Measurements from ENCODE around the gene ARMC6. TPM values are rescaled to one million over a fixed set of nuclear protein-coding genes. Genes with fewer than 3 reads are reported as not detected.
"Not testable (repeated sequence)": the region's sequence is repeated elsewhere in the genome, so short reads cannot be mapped to it uniquely, and the experiment has no call there.

The ARMC6 gene
- total RNA-seq, 1 donor from 2014 or later = 18.1 TPM

DNA sequence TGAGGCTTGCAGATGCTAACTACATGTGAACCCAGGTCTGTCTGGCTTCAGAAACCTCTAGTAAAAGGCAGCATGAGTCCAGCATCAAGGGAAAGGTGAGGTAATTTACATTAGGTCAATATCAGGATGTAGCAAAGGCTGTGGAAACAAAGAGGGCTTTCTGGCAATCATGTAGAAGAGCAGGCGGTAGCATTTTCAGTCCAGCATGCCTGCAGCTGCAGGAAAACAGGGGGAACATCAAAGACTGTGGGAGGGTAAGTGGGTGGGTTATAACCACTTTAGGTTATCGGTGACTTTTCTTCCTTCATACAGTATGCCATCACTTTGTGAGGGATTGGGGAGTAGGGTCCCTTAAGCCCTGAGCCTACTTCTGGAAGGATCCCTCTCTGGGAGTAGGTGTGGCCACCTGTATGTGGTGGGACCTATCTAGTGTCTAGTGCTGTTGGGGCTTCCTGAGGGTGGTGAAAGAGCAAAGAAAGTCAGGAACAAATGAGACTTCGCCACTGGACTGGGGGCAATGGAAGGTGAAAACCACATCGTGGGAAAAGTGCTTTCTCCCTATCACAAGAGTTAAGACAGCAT is 10.9 kb upstream of the ARMC6 start:
- DNase-seq (ENCODE audit: low spot score) = no peak

DNA sequence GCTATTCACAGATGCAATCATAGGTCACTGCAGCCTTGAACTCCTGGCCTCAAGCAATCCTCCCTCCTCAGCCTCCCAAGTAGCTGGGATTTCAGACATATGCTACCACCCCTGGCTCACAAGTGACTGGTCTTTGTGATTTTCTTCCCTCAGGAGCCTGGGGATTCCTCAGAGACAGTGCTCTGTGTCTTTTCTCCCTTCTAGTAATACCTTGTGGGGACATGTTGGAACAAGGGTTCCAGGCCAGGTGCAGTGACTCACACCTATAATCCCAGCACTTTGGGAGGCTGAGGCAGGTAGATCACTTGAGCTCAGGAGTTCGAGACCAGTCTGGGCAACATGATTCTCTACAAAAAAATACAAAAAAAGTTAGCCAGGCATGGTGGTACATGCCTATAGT is 10.0 kb upstream of the ARMC6 start:
- not testable (repeated sequence) for DNase-seq (ENCODE audit: low spot score)

DNA sequence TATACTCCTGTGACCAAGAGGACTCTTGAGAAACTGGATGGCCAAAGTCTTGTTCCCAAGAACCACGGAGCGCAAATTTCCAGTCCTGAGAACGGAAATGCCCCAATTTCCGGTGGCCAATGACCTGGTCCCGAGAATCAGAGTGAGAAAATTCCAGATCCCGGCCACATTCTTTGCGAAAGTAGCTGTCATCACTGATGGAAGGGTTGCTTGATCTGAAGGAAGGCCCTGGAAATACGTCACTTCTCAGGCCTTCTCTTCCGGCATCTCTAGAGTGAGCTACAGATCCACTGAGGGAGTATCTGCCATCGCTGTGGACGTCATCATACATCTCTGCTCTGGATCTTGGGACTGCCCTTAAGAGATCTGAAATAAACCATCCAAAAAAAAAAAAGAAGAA is 7.5 kb upstream of the ARMC6 start:
- DNase-seq (ENCODE audit: low spot score) = no peak

DNA sequence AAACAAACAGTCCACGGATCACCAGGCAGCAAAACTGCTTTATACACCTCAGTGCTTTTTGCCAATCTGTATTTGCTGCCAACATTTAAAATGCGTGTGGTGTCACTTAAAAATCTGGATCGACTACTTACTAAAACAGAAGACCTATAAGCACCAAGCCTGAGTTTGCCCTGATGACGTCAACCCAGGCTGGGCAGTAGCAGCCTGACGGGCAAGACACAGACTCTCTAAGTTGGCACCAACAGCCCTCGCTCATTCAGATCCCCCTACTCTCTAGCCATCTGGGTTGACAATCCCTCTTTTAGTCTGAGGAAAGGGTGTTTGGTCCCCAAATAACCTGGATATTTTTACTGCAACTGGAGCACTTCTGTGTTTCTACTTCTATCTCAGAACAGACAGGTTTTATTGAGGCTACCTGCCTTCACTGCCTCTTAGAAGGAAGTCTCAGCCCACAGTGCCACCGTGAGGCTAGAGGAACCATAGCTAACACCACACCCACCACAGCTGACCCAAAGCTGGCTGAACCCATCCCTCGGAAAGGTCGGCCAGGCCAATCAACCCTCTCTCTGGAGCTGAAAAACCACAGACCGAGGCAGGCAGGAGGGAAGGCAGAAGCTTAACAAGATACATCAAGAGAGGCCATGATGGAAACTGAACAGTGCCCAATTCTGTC is 7.0 kb upstream of the ARMC6 start:
- no peak for DNase-seq (ENCODE audit: low spot score)

DNA sequence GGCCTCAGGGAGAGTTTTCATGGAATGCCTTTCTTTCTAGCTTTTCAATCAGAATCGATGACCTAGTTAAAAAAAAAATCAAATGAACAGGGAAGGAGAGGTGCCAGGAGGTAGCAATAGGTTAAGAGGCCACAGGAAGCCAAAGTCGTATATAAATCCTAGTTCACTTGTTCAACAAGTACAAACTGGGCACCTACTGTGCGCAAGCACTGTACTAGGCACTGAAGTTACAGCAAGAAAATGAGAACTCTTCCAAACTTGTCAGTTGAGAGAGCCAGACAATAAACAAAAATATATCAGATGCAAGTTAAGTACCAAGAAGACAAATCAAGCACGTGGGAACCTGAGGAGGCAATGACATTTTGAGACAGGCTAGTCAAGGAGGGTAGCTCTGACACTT is 6.2 kb upstream of the ARMC6 start:
- no peak for DNase-seq (ENCODE audit: low spot score)

DNA sequence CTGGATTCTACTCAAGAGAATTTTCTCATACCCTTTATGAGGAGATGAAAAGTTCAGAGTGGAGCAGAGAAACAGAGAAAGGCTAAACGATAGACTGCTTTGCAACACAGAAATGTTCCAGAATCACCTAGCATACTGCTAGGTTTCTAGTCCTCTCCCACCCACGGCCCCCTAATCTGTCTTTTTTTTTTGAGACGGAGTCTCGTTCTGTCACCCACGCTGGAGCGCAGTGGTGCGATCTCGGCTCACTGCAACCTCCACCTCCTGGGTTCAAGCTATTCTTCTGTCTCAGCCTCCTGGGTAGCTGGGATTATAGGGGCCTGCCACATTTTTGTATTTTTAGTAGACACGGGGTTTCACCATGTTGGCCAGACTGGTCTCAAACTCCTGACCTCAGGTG is 4.9 kb upstream of the ARMC6 start:
- no peak for DNase-seq (ENCODE audit: low spot score)

DNA sequence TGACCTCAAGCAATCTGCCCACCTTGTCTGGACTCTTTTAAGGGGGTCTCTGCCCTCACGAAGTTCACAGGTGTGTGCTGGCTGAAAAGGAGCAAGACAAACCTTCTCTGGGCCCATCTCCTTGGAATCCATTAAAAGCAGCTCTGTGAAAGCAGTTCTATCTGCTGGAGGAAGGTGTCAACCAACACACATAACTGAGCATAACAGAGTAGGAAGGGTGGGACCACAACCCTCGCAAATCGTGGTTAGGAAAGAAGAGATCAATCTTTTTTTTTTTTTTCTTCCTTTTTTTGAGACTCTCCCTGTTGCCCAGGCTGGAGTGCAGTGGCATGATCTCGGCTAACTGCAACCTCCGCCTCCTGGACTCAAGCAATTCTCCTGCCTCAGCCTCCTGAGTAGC is 1.5 kb upstream of the ARMC6 start:
- DNase-seq (ENCODE audit: low spot score) = no peak

DNA sequence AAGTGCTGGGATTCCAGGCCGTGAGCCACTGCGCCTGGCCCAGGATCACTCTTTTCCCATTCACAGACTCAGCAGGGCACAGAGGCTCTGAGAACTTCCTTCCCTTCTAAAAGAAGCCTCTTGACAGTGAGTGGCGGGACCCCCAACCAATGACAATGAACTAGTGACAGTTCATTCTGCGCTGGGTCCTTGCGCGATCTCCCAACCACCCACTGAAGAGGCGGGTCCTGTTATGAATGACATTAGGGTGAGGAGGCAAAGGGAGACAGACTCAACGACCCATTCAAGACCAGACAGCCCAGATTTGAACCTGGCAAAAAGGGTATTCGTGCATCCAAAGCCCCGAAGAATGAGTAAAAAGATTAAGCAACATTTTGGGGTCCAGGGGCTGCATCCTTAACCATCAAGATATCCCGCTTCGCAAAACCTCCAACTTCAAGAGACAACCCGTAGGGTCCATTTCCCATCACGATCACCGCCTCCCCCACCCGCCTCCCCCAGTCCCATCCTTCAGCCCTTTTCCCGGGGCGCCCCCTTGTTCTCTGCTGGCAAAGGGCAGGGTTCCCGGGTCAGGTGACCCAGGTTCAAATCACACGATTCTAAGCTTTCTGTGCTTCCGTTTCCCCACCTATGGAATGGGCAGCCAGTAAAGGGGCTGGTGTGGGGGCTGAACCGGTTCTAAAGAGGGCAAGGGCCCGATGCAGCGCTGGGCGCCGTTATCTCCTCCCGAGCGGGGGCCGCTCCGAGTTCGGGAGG is 805 bp upstream of the ARMC6 start:
- no peak for DNase-seq (ENCODE audit: low spot score)

DNA sequence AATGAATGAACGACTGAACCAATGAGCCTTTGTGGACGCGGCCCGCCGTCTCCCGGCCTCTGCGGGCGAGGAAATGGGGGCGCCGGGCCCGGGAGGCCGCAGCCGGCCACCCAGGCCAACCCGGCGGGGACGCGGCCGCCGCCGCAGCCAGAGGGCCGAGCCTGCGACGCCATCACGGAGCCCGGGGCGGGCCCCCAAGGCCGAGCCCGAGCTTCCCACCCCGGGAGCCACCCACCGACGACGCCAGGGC is 302 bp upstream of the ARMC6 start:
- no peak for DNase-seq (ENCODE audit: low spot score)

DNA sequence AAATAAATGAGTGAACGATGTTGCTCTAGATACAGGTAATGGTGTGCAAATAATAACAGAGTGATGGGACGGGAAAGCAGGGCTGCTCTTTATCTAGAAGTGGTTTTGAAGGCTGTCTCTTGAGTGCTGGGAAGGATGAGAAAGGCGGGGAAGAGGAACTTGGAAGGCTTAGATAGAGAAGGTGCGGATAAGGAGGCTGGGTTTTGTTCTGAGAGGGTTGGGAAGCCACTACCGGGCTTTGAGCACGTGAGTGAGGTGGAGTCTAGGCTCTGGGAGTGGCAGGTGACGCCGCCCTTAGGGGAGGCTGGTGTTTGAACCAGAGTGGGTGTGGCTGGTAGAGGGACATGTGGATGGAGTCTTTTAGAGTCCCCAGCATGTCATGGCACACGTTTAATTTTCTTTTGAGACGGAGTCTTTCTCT is 811 bp downstream of the ARMC6 start:
- no peak for DNase-seq (ENCODE audit: low spot score)

DNA sequence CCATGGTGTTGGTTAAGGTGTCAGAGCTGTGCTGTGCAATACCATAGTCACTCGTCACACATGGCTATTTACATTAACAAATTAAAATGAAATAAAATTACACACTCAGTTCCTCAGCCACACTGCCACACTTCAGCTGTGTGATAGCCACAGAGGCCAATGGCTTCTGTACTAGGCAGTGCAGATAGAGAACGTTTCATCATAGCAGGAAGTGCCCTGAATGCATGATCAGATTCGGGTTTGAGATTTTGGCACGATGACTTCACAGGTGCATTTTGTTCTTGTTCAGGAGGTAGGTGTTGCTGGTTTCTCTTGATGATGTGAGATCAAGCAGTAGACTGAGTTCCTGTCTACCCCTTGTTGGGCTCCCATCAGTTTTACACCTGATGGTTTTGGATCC is 6.5 kb downstream of the ARMC6 start:
- DNase-seq (ENCODE audit: low spot score) = no peak

DNA sequence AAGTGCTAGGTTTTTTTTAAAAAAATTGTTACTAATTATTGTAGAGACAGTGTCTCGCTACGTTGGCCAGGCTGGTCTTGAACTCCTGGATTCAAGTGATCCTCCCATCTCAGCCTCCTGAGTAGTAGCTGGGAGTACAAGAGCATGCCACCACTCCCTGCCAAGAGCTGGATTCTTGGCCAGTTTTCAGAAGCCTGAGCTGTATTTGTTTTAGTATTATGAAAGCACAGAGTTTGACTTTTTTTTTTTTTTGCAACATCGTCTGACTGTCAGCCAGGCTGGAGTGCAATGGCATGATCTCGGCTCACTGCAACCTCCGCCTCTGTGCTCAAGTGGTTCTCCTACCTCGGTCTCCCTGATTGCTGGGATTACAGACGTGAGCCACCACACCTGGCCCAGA is 7.0 kb downstream of the ARMC6 start:
- DNase-seq (ENCODE audit: low spot score) = no peak

DNA sequence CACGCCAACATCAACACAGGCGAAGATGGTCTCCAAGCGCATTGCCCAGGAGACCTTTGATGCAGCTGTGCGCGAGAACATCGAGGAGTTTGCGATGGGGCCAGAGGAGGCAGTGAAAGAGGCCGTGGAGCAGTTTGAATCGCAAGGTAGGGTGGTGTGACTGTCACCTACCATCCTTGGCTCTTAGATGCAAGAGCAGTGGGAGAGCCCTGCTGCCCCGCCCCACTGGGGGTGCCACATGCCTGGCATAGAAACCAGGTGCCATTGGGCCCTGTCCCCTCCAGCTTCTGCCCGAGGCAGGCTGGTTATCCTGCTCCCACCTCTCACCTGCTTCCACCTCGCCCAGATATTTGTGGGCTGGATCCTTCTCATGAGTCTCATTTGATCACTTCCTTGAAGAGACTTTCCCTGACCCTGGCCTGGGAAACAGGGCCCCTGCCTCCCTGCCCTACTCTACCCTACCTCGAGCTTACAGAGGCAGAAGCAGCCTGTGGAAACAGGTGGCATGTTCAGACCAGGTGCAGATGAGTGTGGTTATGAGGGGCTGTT is 9.4 kb downstream of the ARMC6 start:
- no peak for DNase-seq (ENCODE audit: low spot score)

DNA sequence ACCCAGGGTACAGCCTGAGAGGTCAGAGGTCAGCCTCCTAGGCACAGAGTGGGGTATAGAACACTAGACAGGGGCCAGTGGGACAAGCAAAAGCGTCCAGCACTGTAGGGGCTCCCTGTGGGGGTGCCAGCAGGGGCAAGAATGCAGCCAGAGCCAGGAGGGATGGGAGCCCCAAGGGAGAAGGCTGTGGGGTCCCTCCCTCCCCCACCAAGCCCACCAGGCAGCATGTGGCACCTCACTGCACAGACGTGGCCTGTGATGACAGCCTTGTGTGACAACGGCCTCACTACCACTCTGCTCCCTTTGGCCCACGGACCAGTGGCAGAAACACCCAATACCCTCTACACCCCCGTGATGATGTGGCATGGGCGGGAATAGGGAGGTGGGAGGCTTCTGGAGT is 10.1 kb downstream of the ARMC6 start:
- DNase-seq (ENCODE audit: low spot score) = no peak

DNA sequence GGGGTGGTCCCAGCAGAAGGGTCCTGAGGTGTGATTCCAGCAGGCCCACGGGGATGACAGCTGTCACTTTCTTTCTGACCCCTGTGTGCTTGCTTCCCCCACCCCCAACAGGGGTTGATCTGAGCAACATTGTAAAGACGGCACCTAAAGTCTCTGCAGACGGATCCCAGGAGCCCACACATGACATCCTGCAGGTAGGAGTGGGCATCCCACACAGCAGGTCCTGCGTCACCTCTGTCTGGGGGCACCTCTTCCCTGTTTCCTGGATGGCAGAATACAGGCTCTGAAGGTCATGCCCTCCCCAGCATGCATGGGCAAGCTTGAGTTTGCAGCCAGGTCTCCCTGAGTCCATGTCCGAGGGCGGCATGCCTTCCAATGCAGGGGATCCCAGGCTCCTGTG is 10.5 kb downstream of the ARMC6 start:
- no peak for DNase-seq (ENCODE audit: low spot score)

DNA sequence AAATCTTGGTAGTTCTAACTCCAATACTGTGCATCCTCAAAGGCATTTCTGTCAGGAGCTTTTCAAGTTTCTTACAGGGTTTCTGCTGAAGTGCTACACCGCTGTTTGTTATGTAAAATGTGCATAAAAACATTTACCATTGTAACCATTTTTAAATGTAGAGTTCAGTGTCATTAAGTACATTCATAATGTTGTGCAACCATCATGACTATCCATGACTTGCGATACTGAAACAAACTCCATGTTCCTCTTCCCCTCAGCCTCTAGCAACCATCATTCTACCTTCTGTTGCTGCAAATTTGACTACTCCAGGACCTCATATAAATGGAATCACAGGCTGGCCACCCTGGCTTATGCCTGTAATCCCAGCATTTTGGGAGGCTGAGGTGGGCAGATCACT is 16.0 kb downstream of the ARMC6 start:
- DNase-seq (ENCODE audit: low spot score) = no peak

DNA sequence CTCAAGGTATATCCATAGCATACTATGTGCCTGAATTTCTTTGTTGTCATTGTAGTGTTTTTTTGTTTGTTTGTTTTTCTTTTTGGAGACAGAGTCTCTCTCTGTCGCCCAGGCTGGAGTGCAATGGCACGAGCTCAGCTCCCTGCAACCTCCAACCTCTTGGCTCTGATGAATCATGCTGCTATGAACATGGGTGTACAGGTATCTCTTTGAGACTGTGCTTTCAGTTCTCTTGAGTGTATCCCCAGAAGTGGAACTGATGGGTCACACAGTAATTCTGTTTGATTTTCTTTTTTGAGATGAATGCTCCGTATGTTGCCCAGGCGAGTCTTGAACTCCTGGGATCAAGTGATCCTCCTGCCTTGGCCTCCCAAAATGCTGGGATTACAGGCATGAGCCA is 16.7 kb downstream of the ARMC6 start:
- no peak for DNase-seq (ENCODE audit: low spot score)

DNA sequence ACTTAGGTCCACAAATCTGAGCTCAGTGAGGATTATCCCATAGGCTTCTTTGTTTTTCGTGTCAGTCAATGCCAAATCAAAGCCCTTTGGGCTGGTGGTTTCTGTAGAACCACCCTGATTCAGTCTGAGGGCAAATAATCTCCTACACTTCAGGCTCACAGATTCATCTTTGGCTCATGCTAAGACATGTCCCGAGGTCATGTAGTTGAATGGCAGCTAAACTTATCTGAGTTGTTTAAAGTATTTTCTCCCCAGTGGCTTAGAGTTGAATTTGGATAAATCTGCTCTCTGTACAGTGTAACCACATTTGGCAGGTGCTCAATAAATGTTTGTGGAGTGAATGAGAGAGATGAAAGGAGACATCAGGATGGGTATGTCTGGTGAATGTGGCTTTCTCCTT is 17.3 kb downstream of the ARMC6 start:
- no peak for DNase-seq (ENCODE audit: low spot score)

DNA sequence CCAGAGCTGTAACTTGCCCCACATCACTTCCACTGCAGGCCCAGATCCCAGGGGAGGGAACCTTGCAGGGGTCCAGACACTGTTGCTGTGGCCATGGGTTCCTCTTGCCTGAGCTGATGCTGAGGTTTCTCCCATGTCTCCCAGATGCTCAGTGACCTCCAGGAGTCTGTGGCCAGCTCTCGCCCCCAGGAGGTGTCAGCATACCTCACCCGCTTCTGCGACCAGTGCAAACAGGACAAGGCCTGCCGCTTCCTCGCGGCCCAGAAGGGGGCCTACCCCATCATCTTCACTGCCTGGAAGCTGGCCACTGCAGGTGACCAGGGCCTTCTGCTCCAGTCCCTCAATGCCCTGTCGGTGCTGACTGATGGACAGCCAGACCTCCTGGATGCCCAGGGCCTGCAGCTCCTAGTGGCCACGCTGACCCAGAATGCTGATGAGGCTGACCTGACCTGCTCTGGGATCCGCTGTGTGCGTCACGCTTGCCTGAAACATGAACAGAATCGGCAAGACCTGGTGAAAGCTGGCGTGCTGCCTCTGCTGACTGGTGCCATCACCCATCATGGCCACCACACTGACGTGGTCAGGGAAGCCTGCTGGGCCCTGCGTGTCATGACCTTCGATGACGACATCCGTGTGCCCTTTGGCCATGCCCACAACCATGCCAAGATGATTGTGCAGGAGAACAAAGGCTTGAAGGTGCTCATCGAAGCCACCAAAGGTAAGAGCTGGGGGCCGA is 18.2 kb downstream of the ARMC6 start:
- no peak for DNase-seq (ENCODE audit: low spot score)

DNA sequence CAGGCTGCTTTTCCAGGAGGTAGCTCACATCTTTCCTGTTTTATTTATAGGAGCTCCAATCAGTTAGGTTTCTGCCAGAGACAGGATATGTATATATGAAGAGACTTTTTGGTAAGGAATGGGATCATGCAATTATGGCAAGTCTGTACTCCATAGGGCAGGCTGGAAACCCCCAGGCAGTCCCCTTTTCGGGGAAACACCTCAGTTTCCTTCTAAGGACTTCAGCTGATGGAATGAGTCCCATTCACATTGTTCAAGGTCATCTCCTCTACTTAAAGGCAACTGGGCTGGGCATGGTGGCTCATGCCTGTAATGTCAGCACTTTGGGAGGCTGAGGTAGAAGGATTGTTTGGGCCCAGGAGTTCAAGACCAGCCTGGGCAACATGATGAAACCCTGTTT is 19.5 kb downstream of the ARMC6 start:
- no peak for DNase-seq (ENCODE audit: low spot score)

DNA sequence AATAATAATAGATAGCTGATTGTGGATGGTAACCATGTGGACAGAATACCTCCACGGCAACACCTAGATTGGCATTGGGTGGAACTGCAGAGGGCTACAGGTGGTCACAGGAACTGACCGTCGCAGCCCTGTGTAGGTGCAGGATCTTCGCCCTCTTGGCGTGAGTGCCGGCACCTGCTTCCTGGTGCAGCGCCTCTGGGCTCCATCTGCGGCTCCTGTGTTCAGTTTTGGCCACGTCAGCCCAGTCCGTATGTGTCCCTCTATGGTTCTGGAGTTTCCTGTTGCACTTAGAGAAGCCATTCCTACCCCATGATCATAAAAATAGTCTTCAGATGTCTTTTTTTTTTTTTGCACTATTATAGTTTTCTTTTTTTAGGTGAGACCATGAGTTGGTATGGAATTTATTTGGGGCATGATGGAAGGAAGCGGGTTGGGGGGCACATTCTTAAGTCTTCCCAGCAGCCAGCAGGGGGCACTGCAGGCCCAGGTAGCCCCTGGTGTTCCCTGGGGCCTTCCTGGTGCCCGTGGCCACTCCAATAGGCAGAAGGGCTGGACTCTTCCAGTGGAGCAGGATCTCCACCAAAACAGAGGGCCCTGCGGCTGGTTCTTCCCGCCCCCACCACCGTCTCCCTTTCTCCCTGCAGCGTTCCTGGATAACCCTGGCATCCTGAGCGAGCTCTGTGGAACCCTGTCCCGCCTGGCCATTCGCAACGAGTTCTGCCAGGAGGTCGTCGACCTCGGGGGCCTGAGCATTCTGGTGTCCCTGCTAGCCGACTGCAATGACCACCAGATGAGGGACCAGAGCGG is 20.3 kb downstream of the ARMC6 start:
- DNase-seq (ENCODE audit: low spot score) = no peak
